Choroid plexus epithelial cell (primary cell): Measurements from ENCODE around the gene KBTBD2.

ENCODE experiments used
- DNase-seq: peaks from one replicate; pipeline ENCODE4 v3.0.0-alpha.2; 2010; ENCODE audit warnings: low read depth
- H3K4me3 ChIP-seq: 2 replicates; pipeline ENCODE4 v1.5.1; 2011; ENCODE audit warnings: low read depth, mild to moderate bottlenecking, control low read depth, low read length, moderate library complexity
- TF ChIP-seq, protein P1 (sequence below): conservative IDR thresholded peaks from 2 replicates; pipeline ENCODE4 v1.5.1; 2011; ENCODE audit warnings: low read depth, mild to moderate bottlenecking, control low read depth, inconsistent platforms, low read length, moderate library complexity

KBTBD2 gene

DNA sequence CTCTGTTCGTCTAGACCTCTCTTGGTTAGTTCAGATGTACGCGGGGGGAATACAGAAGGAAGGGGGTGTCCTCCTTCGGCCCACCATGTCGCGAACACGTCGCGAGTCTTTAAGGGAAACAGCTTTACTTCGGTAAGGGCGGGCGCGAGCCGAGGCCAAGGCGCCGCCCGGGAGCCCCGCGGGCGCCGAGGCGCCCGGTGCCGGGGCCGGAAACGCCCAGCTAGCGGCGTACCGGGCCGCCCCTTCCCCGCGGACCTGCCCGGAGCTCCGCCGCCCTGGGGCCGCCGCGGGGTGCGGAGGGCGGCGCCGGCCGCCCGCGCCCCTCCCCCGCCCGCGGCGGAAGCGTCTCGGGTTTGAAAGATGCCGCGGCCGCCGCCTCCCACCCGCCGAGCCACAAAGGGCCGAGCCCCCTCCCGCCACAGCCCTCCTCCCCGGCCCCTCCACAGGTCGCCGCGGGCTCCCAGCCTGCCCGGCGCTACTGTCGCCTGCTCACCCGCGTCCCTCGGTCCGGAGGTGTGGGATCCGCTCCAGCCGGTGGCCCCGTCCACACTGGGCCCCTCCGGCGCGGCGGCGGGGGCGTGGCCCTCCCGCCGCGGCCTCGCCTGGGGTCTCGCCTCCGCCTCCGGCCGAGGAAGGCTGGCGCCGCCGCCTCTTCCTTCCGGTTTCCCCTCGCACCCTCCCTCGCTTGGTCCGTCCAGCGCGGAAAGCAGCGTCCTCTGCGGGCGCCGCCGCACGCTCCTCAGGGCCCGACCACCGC lies at the start of gene KBTBD2:
KBTBD2 (minus strand) TSS at position 718 of the 757 bp plus-strand sequence. CDS start 12,156 bp downstream, outside the sequence.
- TF ChIP-seq, protein P1, sequence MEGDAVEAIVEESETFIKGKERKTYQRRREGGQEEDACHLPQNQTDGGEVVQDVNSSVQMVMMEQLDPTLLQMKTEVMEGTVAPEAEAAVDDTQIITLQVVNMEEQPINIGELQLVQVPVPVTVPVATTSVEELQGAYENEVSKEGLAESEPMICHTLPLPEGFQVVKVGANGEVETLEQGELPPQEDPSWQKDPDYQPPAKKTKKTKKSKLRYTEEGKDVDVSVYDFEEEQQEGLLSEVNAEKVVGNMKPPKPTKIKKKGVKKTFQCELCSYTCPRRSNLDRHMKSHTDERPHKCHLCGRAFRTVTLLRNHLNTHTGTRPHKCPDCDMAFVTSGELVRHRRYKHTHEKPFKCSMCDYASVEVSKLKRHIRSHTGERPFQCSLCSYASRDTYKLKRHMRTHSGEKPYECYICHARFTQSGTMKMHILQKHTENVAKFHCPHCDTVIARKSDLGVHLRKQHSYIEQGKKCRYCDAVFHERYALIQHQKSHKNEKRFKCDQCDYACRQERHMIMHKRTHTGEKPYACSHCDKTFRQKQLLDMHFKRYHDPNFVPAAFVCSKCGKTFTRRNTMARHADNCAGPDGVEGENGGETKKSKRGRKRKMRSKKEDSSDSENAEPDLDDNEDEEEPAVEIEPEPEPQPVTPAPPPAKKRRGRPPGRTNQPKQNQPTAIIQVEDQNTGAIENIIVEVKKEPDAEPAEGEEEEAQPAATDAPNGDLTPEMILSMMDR = no peak
- H3K4me3 ChIP-seq = peak within 1 kb of the TSS; percentile 83
- DNase-seq = peak; percentile 86

DNA sequence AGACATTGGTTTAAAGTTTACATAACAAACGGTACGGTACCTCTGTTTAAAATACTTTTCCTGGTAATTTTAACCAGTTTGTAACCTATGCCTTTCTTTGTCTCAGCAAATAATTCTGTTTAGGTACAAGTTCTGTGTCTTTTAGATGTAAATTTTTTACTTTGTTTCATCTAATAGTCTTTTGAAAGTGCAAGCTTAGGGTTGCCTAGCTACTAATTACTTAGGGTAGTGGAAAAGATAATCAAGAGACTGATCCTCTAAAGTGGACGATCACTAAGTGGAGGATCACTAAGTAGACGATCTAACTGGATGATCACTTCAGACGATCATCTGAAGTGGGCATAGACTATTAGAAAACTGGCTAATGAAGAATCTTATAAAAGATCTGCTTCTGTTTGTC lies 49.6 kb upstream of the KBTBD2 start:
- no peak for DNase-seq
- peak overlapping the region; percentile 79 for H3K4me3 ChIP-seq
- TF ChIP-seq, protein P1 = no peak

DNA sequence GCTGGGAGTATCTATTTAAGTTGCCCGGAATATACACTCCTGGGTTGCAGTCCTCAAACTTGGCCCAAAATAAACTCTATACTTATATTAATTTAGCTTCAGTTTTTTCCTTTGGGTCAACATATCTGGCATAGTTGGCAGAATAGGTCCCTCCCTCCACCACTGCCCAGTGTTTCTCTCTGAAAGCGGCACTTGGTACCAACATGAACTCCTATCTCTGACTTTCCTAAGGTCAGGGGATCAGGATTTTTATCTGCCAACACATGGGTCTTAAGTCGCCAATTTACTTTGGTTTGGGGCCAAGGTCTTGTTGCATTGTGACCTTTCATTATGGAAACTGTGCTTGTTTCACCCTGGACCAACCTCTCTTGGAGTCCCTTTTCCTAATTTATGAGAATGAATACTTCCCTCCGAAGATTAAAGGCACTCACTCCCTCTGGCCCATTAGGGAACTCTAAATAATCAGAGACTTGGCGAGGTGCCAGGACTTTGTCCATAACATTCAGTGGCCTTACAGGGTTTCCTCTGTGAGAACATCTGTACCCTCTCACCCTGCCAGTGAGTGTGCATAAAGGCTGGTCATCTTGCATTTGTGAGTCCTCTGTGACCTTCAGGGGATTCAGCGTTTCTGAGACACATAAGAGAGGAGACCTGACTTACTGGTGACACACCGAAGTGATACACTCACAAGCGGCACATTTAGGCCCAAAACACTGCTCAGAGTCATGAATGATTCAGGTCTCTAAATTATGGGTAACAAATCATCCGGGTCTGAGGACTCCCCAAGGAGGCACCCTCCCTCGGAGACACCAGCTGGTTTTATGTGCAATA lies 46.0 kb upstream of the KBTBD2 start:
- no peak overlapping the region for H3K4me3 ChIP-seq
- DNase-seq = peak; percentile 53
- TF ChIP-seq, protein P1 = no peak

DNA sequence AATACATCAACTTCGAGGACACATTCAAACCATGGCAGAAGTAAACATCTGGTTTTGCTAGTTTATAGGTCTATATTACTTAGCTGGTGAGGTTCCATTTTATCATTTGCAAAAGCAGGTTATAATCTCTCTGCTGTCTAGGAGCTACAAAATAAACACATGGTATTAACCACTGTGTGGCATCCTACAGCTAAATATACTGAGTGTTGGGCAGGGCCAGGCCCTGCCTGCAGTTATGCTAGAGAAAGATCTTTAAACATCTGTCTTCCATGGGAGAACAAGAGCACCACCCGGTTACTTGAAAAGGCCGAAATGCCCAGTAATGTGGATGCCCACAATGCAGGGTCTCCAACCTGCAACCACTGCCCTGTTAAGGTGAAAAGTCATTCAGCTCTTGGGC lies 45.1 kb upstream of the KBTBD2 start:
- H3K4me3 ChIP-seq = no peak overlapping the region
- DNase-seq = no peak
- TF ChIP-seq, protein P1 = no peak

DNA sequence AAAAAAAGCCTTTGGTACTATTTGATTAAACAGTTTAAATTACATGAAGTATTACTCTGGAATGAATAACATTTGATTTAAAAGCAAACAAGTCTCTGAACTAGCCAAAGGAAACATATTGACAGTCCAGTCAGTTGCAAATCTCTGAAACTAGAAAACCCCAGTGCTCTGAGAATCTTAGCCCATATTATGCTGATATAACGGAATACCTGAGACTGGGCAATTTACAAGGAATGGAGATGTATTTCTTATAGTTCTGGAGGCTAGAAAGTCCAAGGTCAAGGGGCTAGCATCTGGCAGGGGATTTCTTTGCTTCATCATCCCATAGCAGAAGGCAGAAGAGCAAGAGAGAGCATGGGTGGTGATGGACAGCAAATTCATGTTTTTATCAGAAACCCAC lies 44.0 kb upstream of the KBTBD2 start:
- TF ChIP-seq, protein P1 = no peak
- H3K4me3 ChIP-seq = no peak overlapping the region
- no peak for DNase-seq

DNA sequence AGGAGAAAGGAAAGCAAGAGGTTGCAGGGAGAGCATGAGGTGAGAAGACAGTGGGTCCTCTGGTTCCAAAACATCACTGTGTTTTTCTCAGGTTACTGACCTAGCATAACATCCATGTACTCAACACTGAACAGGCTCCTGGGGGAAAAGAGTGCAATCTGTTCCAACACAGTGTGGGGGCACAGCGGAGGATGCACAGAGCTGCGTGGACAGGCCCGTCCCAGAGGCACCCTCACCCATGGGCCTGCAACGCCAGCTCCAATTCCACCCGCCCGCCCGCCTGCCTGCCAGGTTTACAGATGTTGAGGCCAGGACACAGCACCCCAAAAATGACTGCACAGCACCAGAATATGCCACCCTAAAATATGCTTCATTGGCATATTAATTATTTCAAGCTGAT lies 38.8 kb upstream of the KBTBD2 start:
- DNase-seq = no peak
- H3K4me3 ChIP-seq = no peak overlapping the region
- TF ChIP-seq, protein P1 = no peak
